Stimulated activated naive CD4-positive, alpha-beta T cell (primary cell): ENCODE results near the gene TBX4.

ENCODE experiments used
- DNase-seq, 6 experiments: peaks; one replicate each; lab custom pipeline; 2025; lab: John Stamatoyannopoulos, UW

The TBX4 gene

GRCh38 chr17:61412860-61413660, 39.2 kb upstream of the TBX4 start:
- no peak for DNase-seq

GRCh38 chr17:61413661-61414126, 38.5 kb upstream of the TBX4 start:
- no peak for DNase-seq

- DNase-seq = no peak
Measured at GRCh38 chr17:61414141-61414935, 37.9 kb upstream of the TBX4 start.

GRCh38 chr17:61414936-61415251, 37.3 kb upstream of the TBX4 start:
- DNase-seq = no peak

GRCh38 chr17:61415374-61416210, 36.6 kb upstream of the TBX4 start:
- DNase-seq = no peak

- DNase-seq = no peak
Measured at GRCh38 chr17:61416211-61416539, 36.0 kb upstream of the TBX4 start.

- DNase-seq = peak in 5 of 6 experiments; percentile 12 to 43 (median 41)
Measured at GRCh38 chr17:61416540-61417363, 35.5 kb upstream of the TBX4 start.

- no peak for DNase-seq
Measured at GRCh38 chr17:61418449-61418848, 33.8 kb upstream of the TBX4 start.

- no peak for DNase-seq
Measured at GRCh38 chr17:61419496-61420046, 32.7 kb upstream of the TBX4 start.

GRCh38 chr17:61420052-61420451, 32.2 kb upstream of the TBX4 start:
- no peak for DNase-seq

GRCh38 chr17:61420745-61421398, 31.4 kb upstream of the TBX4 start:
- DNase-seq = no peak

GRCh38 chr17:61421460-61421859, 30.8 kb upstream of the TBX4 start:
- no peak for DNase-seq

- no peak for DNase-seq
Measured at GRCh38 chr17:61422116-61422799, 30.0 kb upstream of the TBX4 start.

- DNase-seq = no peak
Measured at GRCh38 chr17:61422869-61423268, 29.4 kb upstream of the TBX4 start.

GRCh38 chr17:61423967-61424649, 28.1 kb upstream of the TBX4 start:
- DNase-seq = no peak

- DNase-seq = no peak
Measured at GRCh38 chr17:61425682-61426481, 26.3 kb upstream of the TBX4 start.

- no peak for DNase-seq
Measured at GRCh38 chr17:61426482-61427304, 25.5 kb upstream of the TBX4 start.

- no peak for DNase-seq
Measured at GRCh38 chr17:61427567-61427966, 24.7 kb upstream of the TBX4 start.
